Activated CD4-positive, alpha-beta T cell treated with anti-CD3 and anti-CD28 coated beads for 1 hour (primary cell): ENCODE data around the gene TSPYL1.
"Not testable (repeated sequence)": the region's sequence is repeated elsewhere in the genome, so short reads cannot be mapped to it uniquely, and the experiment has no call there.

ENCODE experiments used
- DNase-seq: peaks from one replicate; pipeline ENCODE4 v3.0.0-alpha.2; 2020

Gene TSPYL1

DNA sequence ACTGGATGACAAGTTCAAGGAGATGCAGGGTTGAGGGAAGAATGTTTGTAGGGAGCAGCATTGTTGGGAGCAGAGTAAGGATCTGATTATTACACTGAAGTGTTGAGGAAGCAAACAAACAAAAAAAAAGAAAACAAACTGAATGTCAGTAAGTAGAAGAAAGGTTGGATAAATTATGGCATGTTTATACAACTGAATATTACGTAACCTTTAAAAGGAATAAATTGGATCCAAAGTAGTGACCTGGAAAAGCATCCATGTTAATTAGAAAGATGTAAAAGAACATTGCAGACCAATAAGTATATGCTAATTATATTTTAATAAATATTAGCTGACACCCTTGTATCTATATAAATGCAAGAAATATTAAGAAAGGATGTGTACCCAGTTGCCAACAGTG lies 12.8 kb upstream of the TSPYL1 start:
- DNase-seq: no peak

DNA sequence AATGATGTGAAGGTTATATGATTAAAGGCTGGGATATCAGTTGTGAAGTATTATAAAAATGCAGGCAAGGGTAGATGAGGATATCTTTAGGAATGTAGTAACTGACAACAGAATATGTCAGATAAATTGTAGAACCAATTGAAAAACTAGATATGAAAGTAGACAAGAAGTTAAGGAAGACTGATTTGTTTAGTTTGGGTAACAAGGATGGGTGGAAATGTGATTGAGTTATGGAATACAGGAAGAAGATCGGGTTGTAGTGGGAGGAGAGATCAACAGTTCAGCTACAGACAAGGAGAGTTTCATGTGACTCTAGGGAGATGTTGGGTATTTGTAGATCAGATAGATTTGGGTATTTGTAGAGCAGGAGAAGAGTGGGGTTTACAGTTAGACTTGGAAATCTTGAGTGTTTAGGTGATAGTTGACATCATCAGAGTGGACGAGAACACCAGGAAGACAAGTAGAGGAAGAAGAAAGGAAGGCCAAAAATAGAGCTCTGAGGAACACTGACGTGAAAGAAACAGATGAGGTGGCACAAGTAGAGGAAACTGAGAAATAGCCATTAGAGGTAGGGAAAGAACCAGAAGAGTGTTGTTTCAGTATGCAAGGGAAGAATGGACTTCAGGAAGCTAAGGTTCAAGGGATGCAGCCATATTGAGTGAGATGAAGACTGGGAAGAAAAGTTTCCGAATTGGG lies 12.1 kb upstream of the TSPYL1 start:
- no peak for DNase-seq

DNA sequence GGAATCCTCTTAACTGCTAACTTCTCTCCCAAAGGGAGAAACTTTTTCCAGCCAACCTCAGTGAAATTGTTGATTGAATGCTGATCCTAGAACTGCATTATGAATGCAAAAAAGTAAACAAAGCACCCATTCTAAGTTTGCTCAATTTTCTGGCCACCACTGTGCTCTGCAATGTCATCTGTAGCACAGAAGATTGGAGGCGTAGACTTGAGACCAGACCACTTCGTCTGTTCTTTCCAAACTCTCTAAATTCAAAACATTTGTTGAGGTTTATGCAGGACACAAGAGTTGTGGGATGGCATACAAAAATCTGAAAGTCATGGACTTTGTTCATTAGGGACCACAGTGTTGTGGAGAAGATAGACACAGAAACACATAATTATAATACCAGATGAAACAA lies 11.1 kb upstream of the TSPYL1 start:
- DNase-seq: no peak

DNA sequence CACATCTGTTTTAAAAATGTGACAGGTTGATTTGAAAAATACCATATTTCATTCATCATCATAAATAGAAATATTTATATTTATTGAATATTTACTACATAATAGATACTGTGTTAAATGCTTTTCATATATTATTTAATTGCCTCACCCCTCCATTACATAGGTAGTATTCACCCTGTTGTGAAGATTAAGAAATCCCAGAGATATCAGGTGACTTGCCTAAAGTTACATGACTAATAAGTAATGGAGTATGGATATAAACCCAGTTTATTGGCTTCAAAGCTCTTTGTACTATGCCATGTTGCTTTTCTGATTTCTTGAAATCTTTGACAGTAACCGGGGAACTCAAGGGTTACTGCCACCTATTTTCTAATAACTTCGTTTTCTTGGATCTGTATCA lies 10.1 kb upstream of the TSPYL1 start:
- no peak for DNase-seq

DNA sequence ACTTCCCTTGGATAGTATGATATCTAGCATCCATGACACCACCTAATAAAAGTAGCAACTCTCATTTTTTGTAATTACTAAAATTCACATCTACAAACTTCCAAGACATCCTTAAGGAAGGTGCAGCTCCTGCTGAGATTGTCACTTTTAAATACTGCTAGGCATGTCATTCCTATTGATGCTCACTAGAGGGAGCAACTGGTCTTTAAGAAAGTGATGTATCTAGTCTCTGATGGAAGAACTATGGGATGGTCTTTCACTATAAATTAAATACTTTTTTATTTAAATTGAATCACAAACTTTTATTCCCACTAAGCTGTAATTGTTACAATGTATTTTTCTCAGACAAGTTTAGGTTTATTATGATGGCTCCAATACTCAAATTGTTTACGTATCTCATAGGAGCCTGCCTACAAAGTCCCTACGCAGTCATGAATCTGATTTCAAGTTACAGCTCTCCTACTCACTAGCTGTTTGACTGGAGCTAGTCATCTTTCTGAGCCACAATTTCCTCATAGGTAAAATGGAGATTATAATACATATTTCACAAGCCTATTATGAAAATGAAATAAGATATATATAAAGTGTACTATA lies 8.1 kb upstream of the TSPYL1 start:
- no peak for DNase-seq

DNA sequence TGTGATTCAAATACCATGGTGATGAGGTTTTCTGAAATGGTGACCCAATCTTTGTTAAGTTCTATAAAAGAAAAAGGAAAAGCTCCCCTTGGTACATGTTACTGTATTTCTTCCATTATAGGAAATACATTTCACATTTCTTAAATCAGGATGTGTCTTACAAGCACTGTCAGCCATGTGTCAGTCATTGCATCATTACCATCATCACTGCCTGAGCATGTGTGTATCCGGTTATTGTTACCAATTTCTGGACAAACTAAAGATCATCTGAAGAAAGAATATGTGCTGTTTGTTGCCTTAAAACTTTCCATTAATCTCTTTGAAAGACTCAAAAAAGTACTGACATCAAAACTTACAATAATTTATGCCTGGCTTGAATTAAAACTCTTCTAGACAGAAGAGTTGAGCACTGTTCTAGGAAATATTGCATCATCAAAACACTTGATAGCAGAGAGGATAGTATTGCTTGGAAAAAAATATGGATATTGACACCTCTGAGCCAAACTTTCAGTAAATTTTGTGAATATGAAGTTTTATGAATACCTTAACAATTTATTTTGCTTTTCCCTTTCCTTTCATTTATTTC lies 7.1 kb upstream of the TSPYL1 start:
- no peak for DNase-seq

DNA sequence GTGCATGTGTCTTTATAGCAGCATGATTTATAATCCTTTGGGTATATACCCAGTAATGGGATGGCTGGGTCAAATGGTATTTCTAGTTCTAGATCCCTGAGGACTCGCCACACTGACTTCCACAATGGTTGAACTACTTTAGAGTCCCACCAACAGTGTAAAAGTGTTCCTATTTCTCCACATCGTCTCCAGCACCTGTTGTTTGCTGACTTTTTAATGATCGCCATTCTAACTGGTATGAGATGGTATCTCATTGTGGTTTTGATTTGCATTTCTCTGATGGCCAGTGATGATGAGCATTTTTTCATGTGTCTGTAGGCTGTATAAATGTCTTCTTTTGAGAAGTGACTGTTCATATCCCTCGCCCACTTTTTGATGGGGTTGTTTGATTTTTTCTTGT lies 5.3 kb upstream of the TSPYL1 start:
- DNase-seq: not testable (repeated sequence)

DNA sequence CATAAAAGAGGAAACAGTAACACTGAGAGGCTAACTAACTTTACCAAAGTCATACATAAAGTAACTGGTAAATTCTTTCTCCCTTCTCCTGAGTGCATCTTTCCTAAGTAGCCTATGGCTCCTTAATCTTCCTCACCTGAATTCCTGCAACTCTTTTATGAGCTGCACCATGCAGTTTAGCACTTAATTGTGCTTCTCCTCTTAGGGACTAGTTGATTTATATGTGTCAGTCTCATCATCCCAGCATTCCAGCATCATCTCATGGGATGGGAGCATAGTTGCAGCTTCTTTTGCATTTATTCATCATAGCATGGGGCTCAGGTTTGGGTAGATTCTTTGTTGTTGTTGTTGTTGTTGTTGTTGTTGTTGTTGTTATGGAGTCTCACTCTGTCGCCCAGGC lies 3.5 kb upstream of the TSPYL1 start:
- DNase-seq: no peak

DNA sequence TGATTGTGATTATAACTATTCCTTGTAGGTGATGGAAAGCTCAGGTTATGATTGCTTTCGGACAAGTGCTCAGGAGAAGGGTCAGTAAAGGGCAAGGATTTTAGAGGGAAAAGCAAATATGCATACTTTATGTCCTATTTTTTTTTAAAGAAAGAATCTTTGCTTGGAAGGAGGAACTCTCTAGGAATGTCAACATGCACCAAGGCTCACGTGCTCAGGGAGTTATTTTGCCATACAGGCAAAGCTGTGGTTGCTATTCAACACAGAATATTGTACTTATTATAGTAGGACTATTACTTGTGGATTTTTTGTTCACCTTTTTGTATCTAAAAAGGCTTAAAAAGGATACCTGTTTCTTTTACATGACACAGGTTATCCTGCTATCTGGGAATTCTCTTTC lies 3.0 kb upstream of the TSPYL1 start:
- DNase-seq: no peak

DNA sequence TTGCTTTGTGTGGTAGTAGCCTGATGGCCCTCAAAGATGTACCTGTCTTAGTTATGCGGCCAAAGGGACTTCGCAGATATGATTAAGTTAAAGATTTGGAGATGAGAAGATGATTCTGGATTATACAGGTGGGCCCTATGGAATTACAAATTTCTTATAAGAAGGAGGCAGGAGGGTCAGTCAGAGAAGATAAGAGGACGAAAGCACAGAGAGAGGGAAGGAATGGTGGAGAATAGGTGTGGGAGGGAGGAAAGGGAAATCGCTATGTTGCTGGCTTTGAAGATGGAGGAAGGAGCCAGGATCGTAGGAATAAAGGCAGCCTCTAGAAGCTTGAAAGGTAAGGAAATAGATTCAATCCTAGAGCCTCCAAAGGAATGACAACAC lies 1.2 kb upstream of the TSPYL1 start:
- no peak for DNase-seq

DNA sequence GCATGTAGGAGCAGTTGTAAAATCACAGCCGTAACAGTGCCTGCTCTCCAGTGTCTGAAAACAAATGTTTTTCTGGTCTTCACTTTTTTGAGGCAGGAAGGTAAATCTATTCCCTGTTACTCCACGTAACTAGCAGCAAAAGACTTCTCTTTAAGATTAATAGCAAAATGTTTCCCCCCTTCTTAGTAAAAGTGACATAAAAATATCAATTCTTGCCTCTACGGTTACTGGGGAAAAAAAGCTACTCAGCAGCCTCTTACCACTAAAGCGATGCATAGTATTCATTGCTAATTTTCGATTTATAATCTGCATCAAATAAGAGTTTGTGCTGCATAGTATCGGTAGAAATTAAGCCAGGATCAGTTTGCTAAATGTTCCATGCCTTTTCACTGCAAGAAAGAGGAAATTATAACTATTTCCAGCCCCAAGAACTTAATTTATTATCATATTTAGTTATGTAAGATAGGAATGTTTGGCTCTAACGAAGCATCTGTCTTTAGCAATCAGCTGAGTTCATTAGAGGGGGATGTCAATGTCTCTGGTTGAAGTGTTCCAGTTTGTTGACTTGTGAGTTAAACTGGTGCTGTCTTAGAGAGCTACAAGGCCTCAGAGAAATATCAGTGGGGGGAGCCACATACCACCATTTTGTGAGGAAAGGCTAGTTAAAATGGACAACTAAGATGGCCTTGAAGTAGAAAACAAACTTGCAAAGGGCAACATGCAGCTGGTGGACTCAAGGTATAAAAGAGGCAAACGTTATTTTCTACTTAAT lies 617 bp upstream of the TSPYL1 start:
- DNase-seq: no peak

DNA sequence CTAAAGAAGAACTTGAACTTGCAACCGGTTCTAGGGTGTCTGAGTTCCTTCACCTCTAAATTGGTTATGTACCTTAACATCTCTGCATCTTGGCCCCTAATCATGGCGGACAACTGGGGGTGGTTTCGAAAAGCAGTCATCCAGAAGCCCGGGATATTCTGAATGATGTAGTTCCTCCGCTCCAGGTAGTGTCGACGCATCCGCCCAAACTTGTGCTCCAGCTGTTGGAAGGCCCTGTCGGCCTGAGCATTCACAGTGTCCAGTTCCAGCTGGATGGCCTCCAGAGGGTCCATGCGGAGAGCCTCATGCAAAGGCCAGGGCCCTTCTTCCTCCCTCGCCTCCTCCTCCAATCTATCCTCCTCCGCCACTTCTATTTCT lies 887 bp downstream of the TSPYL1 start:
- DNase-seq: no peak

DNA sequence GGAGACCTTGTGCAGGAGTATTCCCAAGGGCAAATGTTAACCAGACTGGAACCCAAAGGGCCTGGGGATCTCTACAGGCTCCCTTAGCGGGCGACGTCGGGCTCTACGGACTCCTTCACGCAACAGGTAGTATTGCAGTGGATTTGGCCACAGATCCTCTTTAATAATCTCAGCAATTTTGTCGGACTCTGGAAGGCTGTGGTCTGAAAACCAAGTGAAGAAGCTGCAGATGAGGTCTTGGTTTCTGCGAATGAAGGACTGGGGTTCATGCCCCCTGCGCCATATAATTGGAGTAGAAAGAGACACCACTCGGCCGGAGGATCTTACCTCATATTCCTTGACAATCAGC lies 1.3 kb downstream of the TSPYL1 start:
- DNase-seq: no peak

DNA sequence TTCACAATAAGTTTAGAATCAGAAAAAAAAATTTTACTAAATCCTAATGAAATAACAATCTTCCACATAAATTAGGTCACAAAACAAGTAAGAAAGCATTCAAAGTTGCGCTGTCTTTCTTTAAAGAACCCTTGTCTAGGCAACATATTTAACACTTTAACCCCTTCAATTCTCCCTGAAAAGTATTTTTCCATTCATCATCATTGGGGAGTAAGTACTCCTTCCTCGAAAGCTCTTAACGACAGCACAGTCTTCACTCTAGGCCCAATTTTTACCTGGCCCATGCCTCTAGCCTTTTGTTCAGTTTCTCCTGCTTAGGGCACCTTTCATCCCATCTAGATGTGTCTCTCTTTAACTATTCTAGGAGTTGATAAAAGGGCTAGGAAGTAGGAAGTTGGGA lies 2.6 kb downstream of the TSPYL1 start:
- DNase-seq: no peak

DNA sequence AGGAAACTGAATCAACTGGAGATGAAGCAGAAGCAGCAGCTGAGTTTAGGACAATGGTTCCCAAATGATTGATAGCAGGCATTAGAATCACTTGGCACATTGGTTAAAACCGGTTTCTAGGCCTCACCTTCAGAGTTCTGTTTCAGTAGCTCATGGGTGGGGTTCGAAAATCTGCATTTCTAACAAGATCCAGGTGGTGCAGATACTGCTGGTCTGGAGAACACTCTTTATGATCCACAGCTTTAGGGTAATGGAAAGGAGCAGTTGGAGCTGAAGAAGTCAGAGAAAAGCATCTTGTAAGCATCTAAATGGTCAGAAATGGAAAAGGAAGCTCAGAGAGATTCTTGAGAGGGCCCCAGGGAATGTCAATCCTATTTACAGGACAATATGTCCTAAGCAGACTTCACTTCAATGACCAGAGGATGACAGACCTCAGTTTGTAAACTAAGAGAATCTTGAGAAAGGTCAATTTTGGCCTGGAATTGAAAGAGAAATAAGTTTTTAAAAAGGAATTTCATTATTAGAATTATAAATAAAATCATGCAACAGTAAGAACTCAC lies 8.5 kb downstream of the TSPYL1 start:
- DNase-seq: no peak

DNA sequence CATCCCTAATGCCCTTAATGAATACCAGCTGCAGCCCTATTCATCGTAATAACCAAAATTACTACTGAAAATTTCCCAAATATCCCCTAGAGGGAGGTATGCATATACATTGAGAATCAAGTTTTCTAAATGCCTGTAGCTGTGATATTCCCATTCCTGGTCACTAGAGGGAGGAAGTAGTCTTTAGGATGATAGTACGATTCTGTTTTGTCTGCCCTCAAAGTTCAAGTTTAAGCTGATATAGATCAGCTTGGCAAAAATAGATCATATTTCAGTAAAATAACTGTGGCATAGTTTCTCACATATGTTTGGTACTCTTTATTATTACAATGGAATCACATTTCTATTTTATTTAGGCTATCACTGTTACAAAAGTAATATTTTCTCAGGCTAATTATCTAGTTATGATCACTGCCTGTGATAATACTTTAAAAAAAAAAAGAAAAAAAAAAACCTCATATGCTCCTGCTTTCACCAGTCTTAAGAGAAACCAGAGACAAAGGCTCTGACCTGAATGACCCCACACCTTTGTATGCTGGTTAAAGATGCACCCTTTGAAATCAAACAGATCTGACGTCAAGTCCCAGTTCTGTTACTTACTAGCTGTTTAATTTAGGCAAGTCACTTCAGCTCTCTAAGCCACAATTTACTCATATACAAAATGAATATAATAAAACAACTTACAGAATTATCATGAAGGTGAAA lies 11.0 kb downstream of the TSPYL1 start:
- DNase-seq: no peak

DNA sequence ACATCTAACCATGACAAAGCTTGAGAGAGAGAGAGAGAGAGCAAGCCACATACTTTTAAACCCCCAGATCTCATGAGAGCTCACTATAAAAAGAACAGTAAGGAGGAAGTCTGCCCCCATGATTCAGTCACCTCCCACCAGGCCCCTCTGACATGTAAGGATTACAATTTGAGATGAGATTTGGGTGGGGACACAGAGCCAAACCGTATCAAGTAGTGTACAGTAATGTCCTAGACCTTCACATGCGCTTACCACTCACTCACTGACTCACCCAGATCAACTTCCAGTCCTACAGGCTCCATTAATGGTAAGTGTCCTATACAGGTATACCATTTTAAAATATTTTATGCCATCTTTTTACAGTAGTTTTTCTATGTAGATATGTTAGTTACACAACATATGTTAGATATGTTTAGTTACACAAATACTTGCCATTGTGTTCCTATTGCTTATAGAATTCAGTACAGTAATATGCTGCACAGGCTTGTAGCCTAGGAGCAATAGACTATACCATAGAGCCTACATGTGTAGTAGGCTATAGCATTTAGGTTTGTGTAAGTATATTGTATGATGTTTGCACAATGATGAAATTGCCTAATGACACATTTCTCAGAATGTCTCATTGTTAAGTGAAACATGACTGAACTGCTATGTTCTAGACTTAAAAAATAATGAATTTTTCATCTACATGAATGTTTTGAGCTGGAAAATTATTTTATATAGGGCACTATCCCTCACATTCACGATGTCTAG lies 11.7 kb downstream of the TSPYL1 start:
- DNase-seq: no peak

DNA sequence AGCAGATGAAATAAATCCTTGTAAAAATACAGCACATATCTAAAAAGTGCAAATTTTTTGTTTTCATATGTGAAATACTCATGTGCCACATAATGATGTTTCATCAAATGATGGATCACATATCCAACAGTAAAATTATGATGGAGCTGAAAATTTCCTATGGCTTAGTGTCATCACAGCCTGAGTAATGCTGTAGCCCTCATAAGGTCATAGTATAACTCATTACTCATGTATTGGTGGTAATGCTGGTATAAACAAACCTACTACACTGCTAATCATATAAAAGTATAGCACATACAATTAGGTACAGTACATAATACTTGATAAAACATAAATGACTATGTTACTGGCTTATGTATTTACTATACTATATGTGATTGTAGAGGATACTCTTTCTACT lies 12.9 kb downstream of the TSPYL1 start:
- no peak for DNase-seq

DNA sequence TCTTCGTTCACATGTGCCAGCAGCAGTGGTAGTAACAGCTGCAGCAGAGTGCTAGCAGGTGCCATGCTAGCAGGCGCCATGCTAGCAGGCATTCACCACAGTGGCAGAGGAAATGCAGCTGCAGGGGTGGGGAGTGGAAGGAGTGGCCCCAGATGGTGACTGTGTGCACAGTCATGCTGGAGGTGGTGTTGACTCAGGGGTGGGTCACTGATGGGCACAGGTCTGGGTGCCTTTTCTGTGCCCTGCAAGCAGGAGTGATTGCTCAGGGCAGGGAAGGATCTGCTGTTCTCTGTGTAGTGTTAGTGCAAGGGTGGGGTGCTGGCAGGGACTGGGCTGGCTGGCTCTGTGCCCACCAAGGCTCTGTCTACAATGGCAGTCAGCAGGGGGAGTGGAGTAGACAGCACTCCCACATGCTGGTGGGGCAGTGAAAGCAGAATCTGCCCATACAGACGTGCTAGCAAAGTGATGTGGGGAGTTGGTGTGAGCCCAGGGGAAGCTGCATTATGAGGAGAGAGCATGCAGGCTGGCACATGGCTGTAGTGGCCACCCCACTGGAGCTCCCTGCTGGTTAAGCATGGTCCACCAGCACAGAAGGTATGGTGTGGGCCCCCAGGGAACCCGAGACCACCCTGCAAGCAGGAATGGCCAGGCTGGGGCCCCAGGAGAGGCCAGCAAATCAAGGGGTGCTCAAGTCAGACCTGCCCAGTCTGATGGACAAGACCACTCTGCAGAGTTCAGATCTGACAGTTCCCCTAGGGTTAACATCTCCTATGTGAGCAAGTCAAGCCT lies 14.5 kb downstream of the TSPYL1 start:
- DNase-seq: no peak

DNA sequence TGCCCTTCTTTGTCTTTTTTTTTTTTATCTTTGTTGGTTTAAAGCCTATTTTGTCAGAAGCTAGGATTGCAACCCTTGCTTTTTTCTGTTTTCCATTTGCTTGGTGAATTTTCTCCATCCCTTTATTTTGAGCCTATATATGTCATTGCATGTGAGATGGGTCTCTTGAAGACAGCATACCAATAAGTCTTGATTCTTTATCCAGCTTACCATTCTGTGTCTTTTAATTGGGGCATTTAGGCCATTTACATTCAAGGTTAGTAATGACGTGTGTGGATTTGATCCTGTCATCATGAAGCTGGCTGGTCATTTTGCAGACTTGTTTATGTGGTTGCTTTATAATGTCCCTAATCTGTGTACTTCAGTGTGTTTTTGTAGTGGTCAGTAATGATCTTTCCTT lies 16.4 kb downstream of the TSPYL1 start:
- DNase-seq: no peak

DNA sequence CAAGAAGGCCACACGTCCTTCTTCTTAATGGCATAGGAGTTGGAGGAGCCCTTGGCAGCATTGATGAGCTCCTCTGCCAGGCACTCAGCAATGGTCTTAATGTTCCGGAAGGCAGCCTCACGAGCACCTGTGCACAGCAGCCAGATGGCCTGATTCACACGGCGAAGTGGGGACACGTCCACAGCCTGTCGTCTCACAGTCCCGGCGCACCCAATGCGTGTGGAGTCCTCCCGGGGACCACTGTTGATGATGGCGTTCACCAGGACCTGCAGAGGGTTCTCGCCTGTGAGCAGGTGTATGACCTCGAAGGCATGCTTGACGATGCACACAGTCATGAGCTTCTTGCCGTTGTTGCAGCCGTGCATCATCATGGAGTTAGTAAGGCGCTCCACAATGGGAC lies 21.2 kb downstream of the TSPYL1 start:
- no peak for DNase-seq

DNA sequence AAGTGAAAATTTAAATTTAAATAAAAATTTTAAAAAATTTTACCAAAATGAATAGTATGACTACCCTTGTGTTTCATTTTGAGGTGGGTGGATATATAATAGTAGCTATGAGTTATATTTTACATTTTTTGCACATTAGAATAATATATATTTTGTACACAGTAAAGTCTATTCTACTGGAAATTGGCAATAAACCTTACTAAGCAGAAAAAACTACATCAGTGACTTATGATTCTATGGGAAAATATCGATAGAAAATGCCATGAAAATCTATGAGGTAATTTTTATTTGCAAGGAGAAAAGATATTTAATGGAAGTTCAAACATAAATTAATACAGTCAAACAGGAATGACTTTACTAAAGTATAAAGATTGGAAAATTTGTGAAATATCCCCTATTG lies 23.0 kb downstream of the TSPYL1 start:
- DNase-seq: no peak
